ENCODE results near the gene DYRK3. TPM values are rescaled to one million over a fixed set of nuclear protein-coding genes. Genes with fewer than 3 reads are reported as not detected.

Gene DYRK3
- total RNA-seq, 1 donor from 2014 or later: 6.4 TPM

- Histone ChIP-seq H3K9me3 (no peaks in the 10 kb centered on the region), H3K36me3 (peaks cover 21% of the 10 kb centered on the region), H3K4me1 (peaks cover 80% of the 10 kb centered on the region), H3K4me3 (no peak overlapping the region), H3K27me3 (ENCODE audit: low read depth) (no peaks in the 10 kb centered on the region), H3K27ac (no peak overlapping the region)
- TF ChIP-seq, protein P1, sequence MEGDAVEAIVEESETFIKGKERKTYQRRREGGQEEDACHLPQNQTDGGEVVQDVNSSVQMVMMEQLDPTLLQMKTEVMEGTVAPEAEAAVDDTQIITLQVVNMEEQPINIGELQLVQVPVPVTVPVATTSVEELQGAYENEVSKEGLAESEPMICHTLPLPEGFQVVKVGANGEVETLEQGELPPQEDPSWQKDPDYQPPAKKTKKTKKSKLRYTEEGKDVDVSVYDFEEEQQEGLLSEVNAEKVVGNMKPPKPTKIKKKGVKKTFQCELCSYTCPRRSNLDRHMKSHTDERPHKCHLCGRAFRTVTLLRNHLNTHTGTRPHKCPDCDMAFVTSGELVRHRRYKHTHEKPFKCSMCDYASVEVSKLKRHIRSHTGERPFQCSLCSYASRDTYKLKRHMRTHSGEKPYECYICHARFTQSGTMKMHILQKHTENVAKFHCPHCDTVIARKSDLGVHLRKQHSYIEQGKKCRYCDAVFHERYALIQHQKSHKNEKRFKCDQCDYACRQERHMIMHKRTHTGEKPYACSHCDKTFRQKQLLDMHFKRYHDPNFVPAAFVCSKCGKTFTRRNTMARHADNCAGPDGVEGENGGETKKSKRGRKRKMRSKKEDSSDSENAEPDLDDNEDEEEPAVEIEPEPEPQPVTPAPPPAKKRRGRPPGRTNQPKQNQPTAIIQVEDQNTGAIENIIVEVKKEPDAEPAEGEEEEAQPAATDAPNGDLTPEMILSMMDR (IDR thresholded peaks at IDR 0.05): no peak
- DNase-seq (no peak), ATAC-seq (no peak)
- intact Hi-C loops (cut with DNase I): no loop called here
These were observed 61.7 kb downstream of the DYRK3 start for GRCh38 chr1:206696812-206697585.

GRCh38 chr1:206698011-206698410 is 62.7 kb downstream of the DYRK3 start:
- Histone ChIP-seq H3K4me1 (peaks cover 78% of the 10 kb centered on the region), H3K27ac (no peak overlapping the region), H3K9me3 (no peaks in the 10 kb centered on the region), H3K27me3 (ENCODE audit: low read depth) (no peaks in the 10 kb centered on the region), H3K36me3 (peaks cover 18% of the 10 kb centered on the region), H3K4me3 (no peak overlapping the region)
- TF ChIP-seq, protein P1 (IDR thresholded peaks at IDR 0.05): no peak
- intact Hi-C loops (cut with DNase I): no loop called here
- DNase-seq: no peak
- no peak for ATAC-seq

Other genes starting within 250 kb of the DYRK3 start
- gene IKBKE, start 165.1 kb upstream of the DYRK3 start, total RNA-seq: 12.5 TPM
- gene RASSF5, start 128.0 kb upstream of the DYRK3 start, total RNA-seq: 48.2 TPM
- gene EIF2D, start 23.1 kb upstream of the DYRK3 start, total RNA-seq: 47.0 TPM
- 87.0 TPM for gene MAPKAPK2, start 49.4 kb downstream of the DYRK3 start, total RNA-seq
- not detected for gene IL19, start 135.2 kb downstream of the DYRK3 start, total RNA-seq
- gene IL10, start 137.0 kb downstream of the DYRK3 start, total RNA-seq: 1.4 TPM
- gene IL20, start 230.1 kb downstream of the DYRK3 start, total RNA-seq: not detected